GM21423 (cell line): ENCODE measurements around the gene PLCB3.

Experiments
- ATAC-seq: cut with Tn5 transposase; IDR thresholded peaks from one replicate; pipeline ENCODE4 v1.9.1; 2021; ENCODE audit warnings: mild to moderate bottlenecking, moderate library complexity; ENCODE audit not compliant: unreplicated experiment

PLCB3 gene

GRCh38 chr11:64265176-64266160 is 14.1 kb downstream of the PLCB3 start:
- ATAC-seq: no peak

- no peak for ATAC-seq
Observed at GRCh38 chr11:64266339-64266738, 15.0 kb downstream of the PLCB3 start.

DNA sequence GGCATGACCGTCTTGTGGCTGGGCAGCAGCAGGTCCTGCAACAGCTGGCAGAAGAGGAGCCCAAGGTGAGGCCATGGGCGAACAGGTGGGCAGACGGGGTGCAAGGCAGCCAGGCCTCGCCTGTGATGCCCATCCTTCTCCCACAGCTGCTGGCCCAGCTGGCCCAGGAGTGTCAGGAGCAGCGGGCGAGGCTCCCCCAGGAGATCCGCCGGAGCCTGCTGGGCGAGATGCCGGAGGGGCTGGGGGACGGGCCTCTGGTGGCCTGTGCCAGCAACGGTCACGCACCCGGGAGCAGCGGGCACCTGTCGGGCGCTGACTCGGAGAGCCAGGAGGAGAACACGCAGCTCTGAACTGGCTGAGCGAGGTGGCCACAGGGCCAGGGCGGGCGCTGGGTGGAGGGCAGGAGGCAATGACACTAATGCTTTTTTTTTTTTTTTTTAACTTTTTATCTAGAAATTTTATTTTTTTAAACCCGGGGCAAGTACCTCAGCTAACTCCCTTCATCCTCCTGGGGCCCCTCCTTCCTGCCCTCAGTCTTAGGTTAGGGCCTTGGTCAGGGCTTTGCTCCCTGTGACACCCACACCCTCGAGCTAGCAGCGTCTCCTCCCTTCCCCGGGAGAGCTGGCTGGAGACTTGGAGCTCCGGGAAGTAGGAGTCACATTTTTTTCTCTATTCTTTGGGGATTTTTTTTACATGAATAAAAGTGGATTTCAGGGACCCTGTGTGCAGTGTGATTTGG is 16.0 kb downstream of the PLCB3 start:
- ATAC-seq: no peak

DNA sequence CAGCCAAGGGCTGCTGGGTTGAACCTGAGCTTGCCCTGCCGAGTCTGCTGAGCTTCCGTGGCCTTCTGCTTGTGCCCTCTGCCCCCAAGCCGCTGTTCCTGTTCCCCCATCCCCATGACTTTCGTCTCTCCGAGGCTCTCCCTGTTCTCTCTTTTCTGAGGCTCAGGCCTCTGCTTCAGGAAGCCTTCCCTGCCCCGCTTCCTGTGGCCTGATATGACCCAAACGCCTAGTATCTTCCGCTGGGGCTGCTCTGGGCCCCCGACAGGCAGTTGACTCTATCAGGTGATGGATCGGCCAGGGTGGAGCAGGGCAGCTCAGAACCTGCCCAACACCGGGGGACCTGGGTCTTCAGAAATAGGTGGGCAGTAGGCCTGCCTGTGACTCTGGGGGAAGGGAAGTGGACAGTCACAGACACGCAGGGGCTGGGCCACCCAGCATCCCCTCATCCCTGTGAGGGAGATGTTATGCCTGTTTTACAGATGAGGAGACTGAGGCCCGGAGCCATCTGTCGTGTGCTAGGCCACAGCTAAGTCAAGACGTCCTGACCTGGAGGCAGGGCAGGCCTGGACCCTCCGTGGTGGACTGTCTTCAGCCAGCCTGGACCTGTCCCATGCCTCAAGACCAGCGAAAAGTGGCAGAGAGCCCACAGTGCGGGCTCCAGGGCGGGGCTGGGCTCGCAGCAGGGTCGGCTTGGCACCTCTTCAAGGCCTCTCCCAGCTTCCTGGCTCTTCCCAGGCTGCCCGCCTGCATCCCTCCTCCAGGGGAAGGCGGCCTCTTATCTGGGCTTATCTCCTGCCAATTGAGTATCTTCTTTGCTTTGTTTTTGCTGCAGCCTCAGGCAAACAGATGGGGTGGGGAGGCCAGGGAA is 16.9 kb downstream of the PLCB3 start:
- no peak for ATAC-seq

DNA sequence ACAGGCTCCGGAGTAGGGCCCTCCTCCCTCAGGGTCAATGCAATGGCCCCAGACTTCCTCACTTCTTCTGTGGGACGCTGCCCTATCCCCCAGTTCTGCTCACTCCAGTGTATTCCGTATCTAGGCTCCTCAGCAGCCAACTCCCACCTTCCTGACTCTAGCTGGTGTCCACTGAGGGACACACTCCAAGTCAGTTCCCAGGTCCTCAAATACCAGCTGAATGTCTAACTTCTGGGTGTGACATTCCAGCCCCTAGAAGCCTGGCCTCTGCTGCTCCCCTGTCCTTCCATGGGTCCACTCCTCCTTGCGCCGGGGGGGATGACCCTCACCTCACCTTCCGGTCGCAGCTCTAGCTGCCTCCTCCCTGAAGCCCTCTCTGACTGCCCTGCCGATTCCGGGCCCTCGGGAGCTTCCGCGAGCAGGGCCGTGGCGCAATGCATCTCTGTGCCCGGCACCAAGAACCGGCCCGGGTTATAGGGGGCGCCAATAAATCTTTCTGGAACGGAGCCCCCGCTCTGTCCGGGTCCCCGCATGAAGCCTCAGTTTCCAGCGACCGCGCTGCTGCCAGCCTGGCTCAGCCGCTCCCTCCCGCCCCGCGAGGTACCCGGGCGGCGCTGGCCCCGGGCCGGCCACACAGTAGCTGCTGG is 17.7 kb downstream of the PLCB3 start:
- peak; percentile 10 for ATAC-seq

DNA sequence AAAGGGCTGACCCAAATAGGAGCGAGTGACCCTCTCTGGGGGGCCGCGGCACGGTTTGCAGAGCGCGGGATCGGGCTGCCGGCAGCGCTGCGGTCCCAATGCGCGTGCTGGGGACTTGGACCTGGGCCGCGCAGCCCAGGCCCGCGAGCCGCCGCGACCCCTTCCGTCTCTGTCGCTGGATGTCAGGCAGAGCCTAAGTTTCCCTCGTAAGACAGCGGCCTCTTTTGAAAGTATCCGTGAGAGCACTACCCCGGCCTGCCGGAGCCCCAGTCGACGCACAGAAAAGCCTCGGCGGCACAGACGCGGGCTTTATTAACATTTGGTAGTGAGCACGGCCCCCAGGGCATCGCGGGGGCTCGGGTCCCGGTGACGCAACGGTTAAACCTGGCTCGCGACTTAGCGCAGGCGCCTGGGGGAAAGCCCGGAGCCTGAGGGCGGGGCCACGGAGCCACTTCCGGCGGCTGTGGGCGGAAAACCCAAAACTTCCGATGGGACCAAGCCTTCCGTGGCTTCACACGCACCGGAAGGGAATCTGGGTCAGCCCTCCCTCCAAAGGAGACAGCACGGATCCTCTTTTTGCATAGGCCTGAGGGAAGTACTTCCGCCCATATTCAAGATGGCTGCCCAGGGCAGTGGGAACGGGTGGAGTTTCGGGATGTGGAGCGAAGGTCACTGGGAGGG is 18.4 kb downstream of the PLCB3 start:
- peak; percentile 64 for ATAC-seq

GRCh38 chr11:64275031-64275800 is 23.9 kb downstream of the PLCB3 start:
- no peak for ATAC-seq

GRCh38 chr11:64275841-64276240 is 24.5 kb downstream of the PLCB3 start:
- ATAC-seq: no peak

DNA sequence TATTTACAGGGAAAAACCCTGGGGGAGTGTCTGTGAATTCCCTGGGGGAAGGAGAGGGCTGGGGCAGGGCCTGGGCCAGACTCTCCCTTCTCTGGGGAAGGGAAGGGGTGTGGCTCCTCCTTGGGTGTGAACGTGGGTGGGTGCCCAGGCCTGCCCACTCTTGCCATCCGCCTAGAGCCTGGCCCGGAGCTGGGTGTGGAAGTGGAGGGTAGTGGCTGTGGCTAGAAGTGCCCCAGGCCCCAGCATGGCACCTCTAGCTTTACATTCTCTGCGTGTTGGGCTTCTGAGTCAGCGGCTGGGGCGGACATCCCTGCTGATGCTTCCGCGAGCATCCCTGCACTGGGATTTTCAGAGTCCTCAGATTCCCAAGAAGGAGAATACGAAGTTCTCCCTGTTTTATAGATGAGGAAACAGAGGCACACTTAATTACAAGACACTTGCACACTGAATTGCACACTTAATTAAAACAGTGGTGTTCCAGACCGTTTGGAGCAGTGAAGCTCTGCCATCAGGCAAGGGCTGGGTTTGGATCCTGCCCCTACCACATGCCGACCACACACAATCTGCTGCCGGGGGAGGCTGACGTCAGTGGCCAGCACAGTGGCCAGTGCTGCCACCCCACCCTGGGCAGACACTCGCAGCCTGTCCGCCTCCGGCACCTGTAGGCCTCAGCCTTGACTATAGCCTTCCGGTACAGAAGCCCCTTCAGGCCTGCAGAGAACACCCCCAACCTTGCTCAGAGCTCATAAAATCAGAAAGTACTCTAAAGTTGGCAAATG is 25.5 kb downstream of the PLCB3 start:
- ATAC-seq: no peak

DNA sequence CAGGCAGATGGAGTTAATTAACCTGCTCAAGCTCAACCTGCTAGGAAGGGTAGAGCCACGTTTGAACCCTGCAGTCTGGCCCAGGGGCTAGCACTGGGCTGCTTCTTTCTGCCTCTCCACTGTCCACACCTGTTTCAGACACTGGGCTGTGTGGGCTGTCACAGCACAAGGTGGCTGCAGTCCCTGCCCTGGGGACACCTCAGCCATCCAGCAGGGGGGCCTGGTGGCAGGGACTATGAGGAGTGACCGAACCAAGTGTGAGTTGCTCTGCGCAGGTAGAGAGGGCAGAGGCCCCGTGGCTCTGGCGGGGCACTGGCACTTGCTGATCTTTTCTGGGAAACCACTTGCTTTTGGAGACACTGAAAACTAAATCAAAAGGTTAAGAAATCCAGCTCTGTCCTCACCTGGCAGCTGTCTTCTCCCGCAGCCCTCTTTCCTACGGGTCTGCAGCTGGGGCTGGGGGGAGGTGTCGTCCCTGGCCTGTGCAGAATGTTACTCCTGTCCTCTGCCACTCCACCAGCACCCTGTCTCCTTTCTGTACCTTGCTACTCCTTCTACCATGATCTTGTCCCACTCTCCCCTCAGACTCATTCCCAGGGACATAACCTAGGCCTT is 27.4 kb downstream of the PLCB3 start:
- ATAC-seq: no peak

DNA sequence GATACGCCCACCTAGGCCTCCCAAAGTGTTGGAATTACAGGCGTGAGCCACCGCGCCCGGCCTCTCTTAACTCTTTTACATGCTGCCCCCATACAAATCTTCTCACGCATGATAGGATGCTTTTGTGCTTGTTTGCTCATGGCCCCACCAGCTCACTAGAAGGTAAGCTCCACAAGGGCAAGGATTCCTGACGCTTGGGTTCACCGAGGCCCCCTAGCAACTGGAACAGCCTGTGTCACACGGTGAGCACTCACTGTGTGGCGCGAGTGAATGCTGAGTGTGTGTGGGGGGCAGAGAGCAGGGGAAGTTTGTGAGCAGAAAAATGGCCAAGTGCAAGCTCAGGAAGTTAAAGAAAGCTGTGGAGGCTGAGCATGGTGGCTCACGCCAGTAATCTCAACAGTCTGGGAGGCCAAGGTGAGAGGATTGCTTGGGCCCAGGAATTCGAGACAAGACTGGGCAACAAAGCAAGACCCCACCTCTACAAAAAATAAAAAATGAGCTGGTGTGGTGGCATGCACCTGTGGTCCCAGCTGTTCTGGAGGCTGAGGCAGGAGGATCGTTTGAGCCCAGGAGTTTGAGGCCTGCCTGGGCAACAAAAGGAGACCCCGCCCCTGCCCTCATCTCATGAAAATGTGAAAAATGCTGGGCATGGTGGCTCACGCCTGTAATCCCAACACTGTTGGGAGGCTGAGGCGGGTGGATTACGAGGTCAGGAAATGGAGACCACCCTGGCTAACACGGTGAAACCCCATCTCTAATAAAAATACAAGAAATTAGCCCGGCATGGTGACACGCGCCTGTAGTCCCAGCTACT is 30.8 kb downstream of the PLCB3 start:
- ATAC-seq: no peak

DNA sequence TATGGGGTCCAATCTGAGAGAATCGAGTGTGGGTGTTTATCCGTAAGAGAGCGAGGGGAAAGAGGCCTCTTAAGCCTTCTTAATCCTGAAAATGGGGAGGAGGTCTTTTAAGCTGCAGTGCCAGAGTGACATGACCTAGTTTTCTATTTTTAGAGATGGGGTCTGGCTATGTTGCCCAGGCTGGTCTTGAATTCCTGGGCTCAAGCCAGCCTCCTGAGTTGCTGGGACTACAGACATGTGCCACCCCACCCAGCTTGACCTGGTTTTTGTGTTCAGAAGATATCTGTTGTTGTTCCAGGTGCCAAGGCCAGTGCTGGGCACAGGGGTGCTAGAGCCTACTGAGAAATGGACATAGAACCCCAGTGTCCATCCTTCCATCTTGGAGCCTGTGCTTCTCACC is 31.8 kb downstream of the PLCB3 start:
- ATAC-seq: no peak

- peak; percentile 68 for ATAC-seq
Observed at GRCh38 chr11:64284048-64284961, 33.0 kb downstream of the PLCB3 start, which contains the start of gene BAD. TSS of gene BAD (minus strand) at chr11:64284665. CDS start at chr11:64284368, 297 bp downstream.

- ATAC-seq: peak; percentile 56
Observed at GRCh38 chr11:64284962-64285884, 33.9 kb downstream of the PLCB3 start, which contains the start of gene GPR137. TSS of gene GPR137 (plus strand) at chr11:64285848. CDS start at chr11:64286525, 677 bp downstream.
